GM19239 (cell line): ENCODE data around the gene SDHA.
"Not testable (repeated sequence)": the region's sequence is repeated elsewhere in the genome, so short reads cannot be mapped to it uniquely, and the experiment has no call there.

Experiments used
- DNase-seq: peaks from one replicate; pipeline ENCODE4 v3.0.0; 2011; ENCODE audit warnings: low spot score; ENCODE audit not compliant: insufficient read length
- FAIRE-seq: peaks from 2 replicates; lab custom pipeline; 2011; peaks lifted over from hg19 to GRCh38; lab: Jason Lieb, UNC

SDHA gene

GRCh38 chr5:196350-196749 is 21.8 kb upstream of the SDHA start:
- DNase-seq, result no peak
- no peak for FAIRE-seq

GRCh38 chr5:197031-197430 is 21.1 kb upstream of the SDHA start:
- not testable (repeated sequence) for DNase-seq, FAIRE-seq

GRCh38 chr5:197892-198489 is 20.1 kb upstream of the SDHA start:
- FAIRE-seq (no peak), DNase-seq (no peak)

- FAIRE-seq, result no peak
Observed at GRCh38 chr5:198516-199196, 19.5 kb upstream of the SDHA start.

GRCh38 chr5:199197-199949 is 18.7 kb upstream of the SDHA start:
- DNase-seq (no peak), FAIRE-seq (no peak)

More at GRCh38 chr5:198516-199196, 19.5 kb upstream of the SDHA start:
- DNase-seq, result no peak

- DNase-seq (no peak), FAIRE-seq (no peak)
Observed at GRCh38 chr5:199950-200645, 18.0 kb upstream of the SDHA start.

GRCh38 chr5:200985-201384 is 17.1 kb upstream of the SDHA start:
- no peak for FAIRE-seq
- no peak for DNase-seq

- no peak for FAIRE-seq
- DNase-seq, result no peak
Observed at GRCh38 chr5:201672-202071, 16.4 kb upstream of the SDHA start.

- FAIRE-seq (no peak), DNase-seq (no peak)
Observed at GRCh38 chr5:203246-203930, 14.7 kb upstream of the SDHA start.

- DNase-seq, result no peak
- FAIRE-seq, result no peak
Observed at GRCh38 chr5:204001-204400, 14.1 kb upstream of the SDHA start.

- DNase-seq, result no peak
- no peak for FAIRE-seq
Observed at GRCh38 chr5:204462-204861, 13.7 kb upstream of the SDHA start.

GRCh38 chr5:204966-205670 is 13.0 kb upstream of the SDHA start:
- DNase-seq (no peak), FAIRE-seq (no peak)

GRCh38 chr5:206406-206805 is 11.7 kb upstream of the SDHA start:
- no peak for DNase-seq
- no peak for FAIRE-seq

GRCh38 chr5:206927-207536 is 11.1 kb upstream of the SDHA start:
- FAIRE-seq (no peak), DNase-seq (no peak)

- DNase-seq (no peak), FAIRE-seq (no peak)
Observed at GRCh38 chr5:207599-207998, 10.5 kb upstream of the SDHA start.

GRCh38 chr5:208449-209114 is 9.5 kb upstream of the SDHA start:
- FAIRE-seq (no peak), DNase-seq (no peak)

GRCh38 chr5:213803-214395 is 4.2 kb upstream of the SDHA start:
- no peak for DNase-seq
- no peak for FAIRE-seq

GRCh38 chr5:215256-215655 is 2.9 kb upstream of the SDHA start:
- not testable (repeated sequence) for FAIRE-seq, DNase-seq
